GM23338 (cell line): ENCODE measurements around the gene TANGO6. TPM values are rescaled to one million over a fixed set of nuclear protein-coding genes. Genes with fewer than 3 reads are reported as not detected.
"Not testable (repeated sequence)": the region's sequence is repeated elsewhere in the genome, so short reads cannot be mapped to it uniquely, and the experiment has no call there.

ENCODE experiments used
- ATAC-seq: fragments of 200-7000 bp; cut with Tn5 transposase; 3 replicates; pipeline ENCODE4 v1.9.1; 2020
- DNase-seq: peaks from one replicate; pipeline ENCODE4 v3.0.0-alpha.2; 2015; ENCODE audit warnings: low spot score
- H2AFZ ChIP-seq: fragments of 200-600 bp; sonication (generic); 2 replicates; pipeline ENCODE4 v1.8.0; 2016; ENCODE audit warnings: antibody characterized with exemption, mild to moderate bottlenecking, moderate library complexity
- H3F3A ChIP-seq: fragments of 200-600 bp; sonication (generic); replicated peaks from 2 replicates; pipeline ENCODE4 v1.8.0; 2017; ENCODE audit warnings: antibody characterized with exemption, mixed run types, low read depth
- H3K27ac ChIP-seq: fragments of 200-600 bp; sonication (generic); 2 replicates; pipeline ENCODE4 v1.6.1; 2016; ENCODE audit warnings: low read depth
- H3K27me3 ChIP-seq: fragments of 200-600 bp; sonication (generic); 2 replicates; pipeline ENCODE4 v1.8.0; 2016; ENCODE audit warnings: mild to moderate bottlenecking, mixed run types, moderate library complexity; ENCODE audit not compliant: insufficient read depth
- H3K36me3 ChIP-seq: fragments of 200-600 bp; sonication (generic); 2 replicates; pipeline ENCODE4 v1.8.0; 2016; ENCODE audit warnings: mild to moderate bottlenecking; ENCODE audit not compliant: insufficient read depth
- H3K4me1 ChIP-seq: fragments of 200-600 bp; sonication (generic); 2 replicates; pipeline ENCODE4 v1.8.0; 2016; ENCODE audit warnings: mild to moderate bottlenecking, moderate library complexity; ENCODE audit not compliant: insufficient read depth
- H3K4me2 ChIP-seq: fragments of 200-600 bp; sonication (generic); 2 replicates; pipeline ENCODE4 v1.7.1; 2017; ENCODE audit warnings: mixed run types
- H3K4me3 ChIP-seq: fragments of 200-600 bp; sonication (generic); 2 replicates; pipeline ENCODE4 v1.6.1; 2016; ENCODE audit warnings: mixed run types
- H3K79me2 ChIP-seq: fragments of 200-600 bp; sonication (generic); replicated peaks from 2 replicates; pipeline ENCODE4 v1.8.0; 2017; ENCODE audit warnings: mild to moderate bottlenecking; ENCODE audit not compliant: insufficient read depth
- H3K9me2 ChIP-seq: fragments of 200-600 bp; sonication (generic); 2 replicates; pipeline ENCODE4 v1.8.0; 2017; ENCODE audit not compliant: insufficient read depth
- H4K20me1 ChIP-seq: fragments of 200-600 bp; sonication (generic); replicated peaks from 2 replicates; pipeline ENCODE4 v1.8.0; 2017; ENCODE audit warnings: mild to moderate bottlenecking; ENCODE audit not compliant: insufficient read depth
- H3K27ac Mint-ChIP-seq: 2 replicates; pipeline ENCODE4 v1.8.0; 2020; ENCODE audit warnings: inconsistent platforms, mild to moderate bottlenecking, moderate library complexity, mixed read lengths
- H3K27me3 Mint-ChIP-seq: 3 replicates; pipeline ENCODE4 v1.8.0; 2022; ENCODE audit warnings: low read depth, mild to moderate bottlenecking, moderate library complexity, mixed read lengths, inconsistent platforms; ENCODE audit not compliant: insufficient read depth, poor library complexity
- H3K36me3 Mint-ChIP-seq: 3 replicates; pipeline ENCODE4 v1.8.0; 2021; ENCODE audit warnings: low read depth, mild to moderate bottlenecking, inconsistent platforms, moderate library complexity, mixed read lengths
- H3K4me1 Mint-ChIP-seq: 3 replicates; pipeline ENCODE4 v1.8.0; 2020; ENCODE audit warnings: mild to moderate bottlenecking, inconsistent platforms, mixed read lengths
- H3K4me3 Mint-ChIP-seq: 3 replicates; pipeline ENCODE4 v1.8.0; 2021; ENCODE audit warnings: moderate library complexity, mild to moderate bottlenecking, inconsistent platforms, mixed read lengths
- H3K9me3 Mint-ChIP-seq: 3 replicates; pipeline ENCODE4 v1.8.0; 2020; ENCODE audit warnings: moderate library complexity, mild to moderate bottlenecking, inconsistent platforms, mixed read lengths
- CREB1 ChIP-seq: fragments of 250-450 bp; sonication (Bioruptor Pico); IDR thresholded peaks from 2 replicates; pipeline ENCODE4 v1.5.0; 2020; ENCODE audit warnings: low read depth, mild to moderate bottlenecking, moderate library complexity
- CTCF ChIP-seq, 2 experiments: fragments of 200-600 bp in 1 of 2; sonication (generic) in 1 of 2; conservative IDR thresholded peaks; 2 replicates each; pipeline versions ENCODE4 v1.5.1 to v1.6.1; 2016 to 2017; ENCODE audit warnings: antibody characterized with exemption in 2 of 2, low read depth in 2 of 2, mild to moderate bottlenecking in 2 of 2, moderate library complexity in 1 of 2
- ETS1 ChIP-seq: IDR thresholded peaks from 2 replicates; pipeline ENCODE4 v1.6.1; 2016; ENCODE audit warnings: antibody characterized with exemption
- EZH2 ChIP-seq: fragments of 200-600 bp; sonication (generic); IDR thresholded peaks from one replicate; pipeline ENCODE4 v1.8.0; 2017; ENCODE audit warnings: antibody characterized with exemption, mild to moderate bottlenecking, low read depth; ENCODE audit not compliant: unreplicated experiment
- JUNB ChIP-seq: IDR thresholded peaks from one replicate; pipeline ENCODE4 v1.6.1; 2016; ENCODE audit warnings: antibody characterized with exemption; ENCODE audit not compliant: unreplicated experiment
- NANOG ChIP-seq: IDR thresholded peaks from 2 replicates; pipeline ENCODE4 v1.6.1; 2016; ENCODE audit warnings: antibody characterized with exemption, borderline replicate concordance
- POLR2AphosphoS5 ChIP-seq: IDR thresholded peaks from 2 replicates; pipeline ENCODE4 v1.6.1; 2016; ENCODE audit warnings: antibody characterized with exemption, low read depth
- STAT1 ChIP-seq: IDR thresholded peaks from one replicate; pipeline ENCODE4 v1.6.1; 2016; ENCODE audit warnings: antibody characterized with exemption; ENCODE audit not compliant: unreplicated experiment
- ZNF114 ChIP-seq: fragments of 250-450 bp; sonication (Bioruptor Pico); IDR thresholded peaks from 2 replicates; pipeline ENCODE4 v1.5.0; 2020; ENCODE audit warnings: mild to moderate bottlenecking, moderate library complexity
- ZNF331 ChIP-seq: fragments of 250-450 bp; sonication (Bioruptor Pico); IDR thresholded peaks from 2 replicates; pipeline ENCODE4 v1.5.0; 2020; ENCODE audit warnings: low read depth, mild to moderate bottlenecking, moderate library complexity
- ZNF462 ChIP-seq: fragments of 250-450 bp; sonication (Bioruptor Pico); IDR thresholded peaks from 2 replicates; pipeline ENCODE4 v1.5.0; 2020; ENCODE audit warnings: mild to moderate bottlenecking, moderate library complexity
- polyA plus RNA-seq: library from polyadenylated mRNA; unstranded; fragments of >200 nt; fragmentation: Nextera tagmentation; extraction: Ambion mirVana; gene quantifications from 2 replicates; pipeline ENCODE4 v1.2.1, GENCODE V29; 2016
- total RNA-seq: library from RNA; depleted of rRNA; stranded (reverse); fragments of >200 nt; shearing (Covaris generic); gene quantifications from 2 replicates; pipeline ENCODE4 v1.2.3, GENCODE V29; 2014

TANGO6 gene
- total and polyA plus RNA-seq, 2 experiments from 2014 or later: 7.2 to 23.2 TPM

- H3K4me3 ChIP-seq: no peak overlapping the region
- no peak for DNase-seq
- ATAC-seq: no peak
- no peaks in the 10 kb centered on the region for H4K20me1 ChIP-seq
- H3K36me3 Mint-ChIP-seq: peaks cover 17% of the 10 kb centered on the region; the same call in 2 of the 3 replicates
- no peak overlapping the region for H3K27ac Mint-ChIP-seq
- no peak overlapping the region for H2AFZ ChIP-seq
- no peak overlapping the region for H3K27ac ChIP-seq
- no peak overlapping the region for H3K4me3 Mint-ChIP-seq
- H3K9me3 Mint-ChIP-seq: no peaks in the 10 kb centered on the region; the same call in 2 of the 3 replicates
- H3K27me3 Mint-ChIP-seq: peaks cover 8% of the 10 kb centered on the region
- no peaks in the 10 kb centered on the region for H3F3A ChIP-seq
- peaks cover 1% of the 10 kb centered on the region; the same call in 1 of the 2 replicates for H3K36me3 ChIP-seq
- H3K4me1 Mint-ChIP-seq: peaks cover 10% of the 10 kb centered on the region; the same call in 2 of the 3 replicates
- H3K4me2 ChIP-seq: no peak overlapping the region
- H3K27me3 ChIP-seq: no peaks in the 10 kb centered on the region
- no peaks in the 10 kb centered on the region for H3K9me2 ChIP-seq
- peaks cover 6% of the 10 kb centered on the region; the same call in 1 of the 2 replicates for H3K79me2 ChIP-seq
- H3K4me1 ChIP-seq: peaks cover 4% of the 10 kb centered on the region
- TF ChIP-seq ZNF114 (CRISPR knock-in tag) (no peak), ZNF462 (CRISPR knock-in tag) (no peak), ZNF331 (CRISPR knock-in tag) (no peak), CTCF (conservative IDR thresholded peaks at IDR 0.05; ENCODE audit: low read depth in 2 of 2) (no peak), CREB1 (CRISPR knock-in tag) (no peak), POLR2AphosphoS5 (no peak), ETS1 (no peak), STAT1 (no peak), EZH2 (no peak), JUNB (no peak), NANOG (no peak)
These were observed 3.5 kb upstream of the TANGO6 start for GRCh38 chr16:68839831-68840230.

GRCh38 chr16:68842964-68843481, 308 bp upstream of the TANGO6 start:
- Mint-ChIP-seq H3K4me1 (peaks cover 14% of the 10 kb centered on the region), H3K4me3 (peak overlapping the region; percentile 78), H3K27ac (peak overlapping the region; percentile 25; the same call in 1 of the 2 replicates)
- not testable (repeated sequence) for H3K4me1 ChIP-seq, H3K36me3 ChIP-seq, H3K27me3 Mint-ChIP-seq, H3K9me2 ChIP-seq, DNase-seq, H3K27me3 ChIP-seq, H3K36me3 Mint-ChIP-seq, H3F3A ChIP-seq, H3K9me3 Mint-ChIP-seq, ATAC-seq, H4K20me1 ChIP-seq, H3K27ac ChIP-seq
- Histone ChIP-seq H3K4me3 (peak overlapping the region; percentile 91), H2AFZ (peak overlapping the region; percentile 97), H3K79me2 (peaks cover 17% of the 10 kb centered on the region), H3K4me2 (peak overlapping the region; percentile 83)
